GM19035 (cell line): ENCODE results near the gene PARN.
"Not testable (repeated sequence)": the region's sequence is repeated elsewhere in the genome, so short reads cannot be mapped to it uniquely, and the experiment has no call there.

Experiments
- ATAC-seq: cut with Tn5 transposase; IDR thresholded peaks from one replicate; pipeline ENCODE4 v1.9.1; 2021; ENCODE audit not compliant: unreplicated experiment

Gene PARN

DNA sequence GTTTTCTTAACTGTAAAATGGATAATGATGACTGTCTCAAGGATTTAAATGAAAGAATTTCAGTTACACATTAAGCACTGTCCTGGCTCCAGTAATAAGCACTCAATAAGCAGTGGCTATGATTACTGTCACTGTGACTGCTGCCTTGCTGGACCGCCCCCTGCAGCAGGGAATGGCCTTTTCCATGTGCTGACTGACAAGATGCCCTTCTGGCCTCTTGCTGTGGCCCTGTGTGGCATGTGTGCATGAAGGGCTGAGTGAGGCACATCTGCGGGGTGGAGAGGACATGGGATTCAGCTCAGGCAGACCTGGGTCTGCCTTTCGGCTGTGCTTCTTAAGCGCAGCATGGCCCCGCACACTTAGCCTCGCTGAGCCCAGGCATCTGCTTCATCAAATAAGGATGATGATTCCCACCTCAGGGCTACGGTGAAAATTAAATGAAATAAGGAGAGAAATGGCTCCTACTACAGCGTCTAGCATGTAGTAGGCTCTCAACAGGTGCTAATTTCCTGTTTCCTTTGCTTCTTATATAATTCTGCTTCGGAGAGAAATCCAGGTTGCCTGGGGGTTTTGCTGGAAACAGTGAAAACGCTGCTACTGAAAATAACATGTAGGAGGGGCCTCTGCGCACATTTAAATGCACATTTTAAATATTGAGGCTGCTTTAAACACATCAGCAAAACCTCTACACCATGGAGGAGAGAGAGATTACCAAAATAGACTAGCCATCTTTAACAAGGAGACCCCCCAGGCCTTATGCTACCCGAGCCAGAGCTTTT is 183.9 kb downstream of the PARN start:
- ATAC-seq: no peak

DNA sequence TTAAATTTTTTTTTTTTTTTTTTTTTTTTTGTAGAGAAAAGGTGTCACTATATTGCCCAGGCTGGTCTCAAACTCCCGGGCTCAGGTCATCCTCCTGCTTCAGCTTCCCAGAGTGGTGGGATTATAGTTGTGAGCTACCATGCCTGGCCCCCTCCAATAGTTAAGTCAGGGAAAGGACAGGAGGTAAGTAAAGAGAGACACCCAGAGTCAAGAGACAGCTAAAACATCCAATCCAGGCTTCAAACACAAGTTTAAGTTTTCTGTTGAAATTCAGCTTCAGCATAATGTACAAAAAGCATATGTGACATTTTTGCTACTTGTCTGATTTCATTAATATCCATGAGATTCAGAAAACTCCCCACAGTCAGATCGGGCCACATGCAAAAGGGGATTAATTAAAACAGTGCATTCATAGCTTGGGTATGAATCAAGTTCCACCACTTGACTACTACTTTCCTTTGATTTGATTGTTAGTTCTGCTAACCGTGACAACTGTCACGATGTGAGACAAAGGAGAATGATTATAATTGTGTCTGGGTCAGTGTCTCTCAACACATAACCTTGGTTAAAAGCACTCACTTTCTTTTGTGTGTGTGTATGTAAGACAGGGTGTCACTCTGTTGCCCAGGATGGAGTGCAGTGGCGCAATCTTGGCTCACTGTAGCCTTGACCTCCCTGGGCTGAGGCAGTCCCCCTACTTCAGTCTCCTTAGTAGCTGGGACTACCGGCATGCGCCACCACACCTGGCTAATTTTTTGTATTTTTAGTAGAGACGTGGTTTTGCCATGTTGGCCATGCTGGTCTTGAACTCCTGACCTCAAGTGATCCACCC is 184.9 kb downstream of the PARN start:
- ATAC-seq: no peak

DNA sequence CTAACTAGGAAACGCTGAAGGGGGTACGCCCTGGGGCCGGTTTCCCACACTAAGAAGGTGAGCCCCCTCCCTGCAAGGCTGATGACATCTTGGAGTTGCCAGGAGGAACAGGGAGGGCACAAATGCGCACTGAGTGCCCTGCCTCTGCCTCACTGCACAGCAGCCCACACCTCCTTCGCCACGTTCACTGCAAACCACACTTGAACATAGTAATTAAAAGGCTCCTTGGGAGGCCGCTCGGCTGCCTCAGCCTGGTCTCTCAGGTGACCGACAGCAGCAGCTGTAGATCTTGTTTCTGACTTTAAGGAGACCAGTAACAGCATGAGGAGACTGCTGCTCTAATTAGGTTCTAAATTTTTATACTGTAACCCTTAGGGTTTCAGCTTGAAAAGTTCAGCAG is 188.5 kb downstream of the PARN start:
- not testable (repeated sequence) for ATAC-seq

GRCh38 chr16:14438256-14438655 is 191.8 kb downstream of the PARN start:
- no peak for ATAC-seq

DNA sequence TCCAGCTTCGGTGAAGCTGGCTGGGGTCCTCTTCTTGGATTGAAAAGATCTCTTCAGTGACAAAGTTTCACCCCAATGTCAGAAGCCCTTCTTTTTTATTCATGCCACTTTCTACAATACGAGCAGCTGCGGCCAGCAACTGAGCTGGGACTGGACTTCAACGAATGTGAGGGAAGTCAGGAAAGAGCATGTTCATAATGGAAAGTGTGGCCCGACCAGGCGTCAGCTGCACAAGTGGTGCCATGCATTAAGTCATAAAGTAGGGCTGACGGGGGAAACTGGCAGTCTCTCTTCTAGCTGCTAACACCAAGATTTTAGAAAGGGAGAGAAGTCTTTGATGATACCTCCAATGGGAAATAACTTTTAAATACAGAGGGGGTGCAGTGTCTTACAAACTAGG is 192.6 kb downstream of the PARN start:
- no peak for ATAC-seq

DNA sequence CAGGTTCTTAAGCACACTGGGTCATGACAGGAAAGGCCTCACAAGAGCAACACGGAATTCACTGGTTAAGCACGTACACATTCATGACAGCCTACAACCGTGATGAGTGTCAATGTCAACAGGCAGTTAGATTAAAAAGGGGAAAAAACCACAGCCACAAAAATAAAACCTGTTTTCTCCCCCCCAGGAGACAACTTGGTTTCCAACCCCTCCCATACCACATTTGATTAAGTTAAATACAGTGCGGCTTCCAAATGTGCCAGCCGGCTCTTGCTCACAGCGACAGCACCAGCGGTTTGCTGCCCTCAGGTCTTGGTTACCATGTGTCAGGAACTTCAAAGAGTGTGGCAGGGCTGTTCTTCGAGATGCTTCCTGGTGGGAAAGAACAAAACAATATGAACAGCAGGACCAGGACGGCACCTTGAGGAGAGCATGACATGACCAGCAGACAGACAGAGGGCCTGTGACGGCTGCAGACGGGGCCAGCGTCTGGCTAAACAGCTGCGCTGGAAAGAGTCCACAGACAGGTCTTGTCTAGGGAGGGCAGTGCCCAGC is 193.6 kb downstream of the PARN start:
- no peak for ATAC-seq

DNA sequence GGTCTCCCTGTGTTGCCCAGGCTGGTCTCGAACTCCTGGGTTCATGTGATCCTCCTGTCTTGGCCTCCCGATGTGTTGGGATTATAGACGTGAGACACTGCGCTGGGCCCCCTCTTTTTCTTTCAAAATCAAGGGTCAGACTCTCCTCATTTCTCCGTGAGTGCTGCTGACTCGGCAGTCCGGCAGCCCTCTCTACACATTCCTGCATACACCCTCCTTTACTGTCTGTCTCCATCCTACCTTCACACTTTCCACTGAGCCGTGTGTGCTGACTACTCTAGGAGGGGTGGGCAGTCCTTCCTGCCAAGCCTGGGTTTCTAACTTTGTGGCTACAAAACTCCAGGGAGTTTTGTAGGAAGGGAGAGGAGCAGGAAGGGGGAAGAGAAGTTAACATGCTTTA is 195.2 kb downstream of the PARN start:
- no peak for ATAC-seq

DNA sequence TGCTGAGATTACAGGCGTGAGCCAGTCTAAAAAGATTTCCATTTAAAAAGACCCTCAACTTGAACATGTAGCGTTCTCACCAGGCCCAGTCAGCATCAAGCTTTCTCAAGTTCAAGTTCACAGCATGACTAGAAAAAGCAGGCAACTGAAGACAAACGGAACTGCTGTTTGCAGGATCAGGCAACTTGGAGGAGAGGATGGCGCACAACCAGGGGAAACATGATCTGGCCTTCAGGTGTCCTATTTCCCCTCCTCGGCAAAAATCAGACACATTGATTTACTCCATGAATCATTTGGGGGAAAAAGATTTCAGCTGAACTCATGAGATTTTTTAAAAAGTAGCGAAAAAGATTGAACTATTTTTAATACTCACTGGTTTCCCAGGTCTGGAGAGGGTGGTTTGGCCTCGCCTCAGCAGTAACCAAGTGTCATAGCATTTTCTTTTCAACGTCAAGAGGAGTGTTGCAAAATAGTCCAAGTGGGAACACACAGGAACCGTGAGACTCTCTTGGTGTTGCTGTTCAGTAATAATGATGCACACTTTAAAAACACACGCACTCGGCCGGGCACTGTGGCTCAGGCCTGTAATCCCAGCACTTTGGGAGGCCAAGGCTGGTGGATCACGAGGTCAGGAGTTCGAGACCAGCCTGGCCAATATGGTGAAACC is 201.0 kb downstream of the PARN start:
- not testable (repeated sequence) for ATAC-seq

GRCh38 chr16:14428043-14428442 is 202.0 kb downstream of the PARN start:
- ATAC-seq: no peak

DNA sequence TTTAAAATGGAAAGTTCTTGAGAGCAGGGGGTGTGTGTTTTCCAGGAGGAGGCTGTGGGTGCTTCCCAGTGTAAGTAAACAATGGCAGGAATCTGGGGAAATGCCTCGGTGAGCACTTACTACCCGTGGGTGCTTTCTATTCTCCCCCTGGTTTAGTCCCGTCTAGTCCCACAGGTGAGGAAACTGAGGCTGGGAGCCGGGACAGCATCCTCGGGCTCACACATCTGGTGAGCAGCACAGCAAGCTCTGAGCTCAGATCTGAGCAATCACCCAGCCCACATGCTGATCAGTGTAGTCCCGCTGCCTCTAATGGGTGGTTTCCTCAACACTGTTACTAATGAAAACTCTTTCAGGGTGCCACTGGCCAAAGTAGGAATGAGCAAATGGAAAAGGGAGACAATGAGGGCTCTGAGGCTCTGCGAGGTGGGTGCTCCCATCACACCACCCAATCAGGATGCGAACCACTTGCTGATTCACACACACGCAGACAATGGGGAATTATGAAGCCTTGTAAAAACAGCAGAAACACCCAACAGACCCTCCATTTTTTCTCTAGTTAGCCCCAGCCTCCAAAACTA is 202.6 kb downstream of the PARN start:
- ATAC-seq: no peak

DNA sequence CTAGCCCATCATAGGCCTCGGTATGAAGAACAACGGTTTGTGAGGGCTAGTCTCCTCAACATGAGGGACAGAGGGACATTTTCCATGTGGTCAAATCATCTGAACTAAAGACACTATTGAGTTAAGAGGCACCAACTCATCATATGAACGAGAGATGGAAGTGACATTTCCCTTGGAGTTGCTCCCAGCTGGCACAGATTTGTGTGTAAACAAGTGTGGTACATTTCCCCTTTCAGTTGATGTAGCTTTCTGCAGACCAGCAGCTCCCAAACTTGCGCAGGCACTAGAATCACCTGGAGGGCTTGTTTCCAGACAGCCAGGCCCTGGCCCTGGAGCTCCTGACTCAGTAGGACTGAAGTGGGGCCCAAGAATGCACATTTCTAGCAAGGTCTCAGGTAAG is 205.5 kb downstream of the PARN start:
- no peak for ATAC-seq

DNA sequence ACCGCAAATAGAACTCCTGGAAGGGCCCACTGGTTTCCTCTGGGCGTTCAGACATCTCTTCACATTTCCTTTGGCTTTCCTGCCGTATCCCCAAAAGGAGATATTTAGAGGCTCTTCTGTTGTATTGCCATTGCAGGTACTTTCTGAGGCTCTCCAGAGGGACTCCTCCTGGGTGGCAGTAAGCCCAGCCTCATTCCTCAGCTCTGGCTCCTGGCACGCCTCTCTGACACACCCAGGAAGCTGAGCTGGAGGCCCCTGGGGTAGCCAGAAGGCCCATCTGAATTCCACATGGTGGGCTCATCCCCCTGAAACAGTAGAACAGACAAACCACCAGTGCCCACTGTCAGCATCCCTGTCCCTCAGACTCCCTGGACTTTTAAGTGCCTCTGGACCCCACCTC is 206.7 kb downstream of the PARN start:
- no peak for ATAC-seq

GRCh38 chr16:14420721-14421488 is 209.2 kb downstream of the PARN start:
- ATAC-seq: no peak

DNA sequence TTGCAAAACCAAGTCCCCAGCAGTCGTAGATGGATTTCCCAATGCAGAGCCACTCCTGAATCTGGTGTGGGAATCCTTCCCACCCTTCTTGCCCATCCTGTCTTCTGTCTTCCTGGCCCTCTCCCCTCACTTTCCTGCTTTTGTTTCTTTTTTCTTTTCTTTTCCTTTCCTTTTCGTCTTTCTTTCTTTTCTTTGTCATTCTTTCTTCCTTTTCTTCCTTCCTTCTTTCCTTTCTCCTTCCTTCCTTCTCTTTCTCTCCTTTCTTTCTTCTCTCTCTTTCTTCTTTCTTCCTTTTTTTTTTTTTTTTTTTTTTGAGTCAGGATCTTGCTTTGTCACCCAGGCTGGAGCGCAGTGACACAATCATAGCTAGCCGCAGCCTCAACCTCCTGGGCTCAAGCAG is 209.8 kb downstream of the PARN start:
- ATAC-seq: not testable (repeated sequence)

DNA sequence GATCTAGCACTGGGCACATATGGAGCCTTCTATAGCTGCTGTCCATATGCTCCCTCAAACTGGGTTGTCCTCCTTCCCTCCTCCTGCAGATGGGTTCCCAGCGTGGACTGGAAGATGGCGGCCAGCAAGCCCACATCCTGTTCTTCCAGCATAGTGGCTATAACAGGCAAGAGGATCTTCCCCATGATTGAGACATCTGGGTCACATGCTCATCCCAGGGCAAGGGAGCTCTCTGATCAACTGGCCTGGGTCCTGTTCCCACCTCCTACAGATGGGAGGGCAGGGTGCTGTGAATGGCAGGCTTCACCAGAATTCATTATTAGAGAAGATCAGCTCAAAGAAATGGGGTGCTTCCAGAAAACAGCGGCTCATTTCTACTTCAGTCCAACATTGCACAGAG is 210.2 kb downstream of the PARN start:
- ATAC-seq: no peak

GRCh38 chr16:14418795-14419225 is 211.2 kb downstream of the PARN start:
- no peak for ATAC-seq

- ATAC-seq: no peak
Measured at GRCh38 chr16:14416184-14416583, 213.9 kb downstream of the PARN start.

GRCh38 chr16:14415291-14415690 is 214.8 kb downstream of the PARN start:
- ATAC-seq: no peak

- no peak for ATAC-seq
Measured at GRCh38 chr16:14409563-14409962, 220.5 kb downstream of the PARN start.

DNA sequence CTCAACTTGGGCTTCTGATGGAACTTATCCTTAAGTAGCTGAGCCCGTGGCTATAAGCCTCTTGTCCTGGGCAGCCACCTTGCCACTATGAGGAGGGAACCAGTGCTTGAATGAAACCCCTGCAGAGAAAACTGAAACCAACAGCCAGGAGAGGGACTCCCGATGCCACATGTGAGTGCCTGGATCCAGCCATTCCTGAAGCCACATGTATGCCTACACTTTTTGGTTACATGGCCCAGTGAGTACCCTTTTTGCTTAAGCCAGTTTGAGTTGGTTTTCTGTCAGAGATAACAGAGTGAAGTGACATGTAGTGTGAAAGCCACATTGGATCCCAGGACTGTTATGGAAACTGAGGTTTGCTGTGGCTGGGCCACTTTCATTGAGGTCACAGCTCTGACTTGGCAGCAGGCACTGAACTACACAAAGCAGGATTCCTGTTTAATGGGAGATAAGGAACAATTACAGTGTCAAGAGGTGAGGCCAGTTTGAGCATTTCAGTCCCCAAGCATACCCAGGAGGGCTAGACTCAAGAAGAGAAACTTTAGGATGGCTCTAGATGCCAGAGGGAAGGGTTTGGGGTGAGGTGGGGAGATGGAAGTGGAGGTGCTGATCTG is 222.2 kb downstream of the PARN start:
- no peak for ATAC-seq
